Fibroblast of lung (primary cell): ENCODE measurements around the gene LPA. TPM values are rescaled to one million over a fixed set of nuclear protein-coding genes. Genes with fewer than 3 reads are reported as not detected.
"Not testable (repeated sequence)": the region's sequence is repeated elsewhere in the genome, so short reads cannot be mapped to it uniquely, and the experiment has no call there.

Source experiments
- DNase-seq, 2 donors: peaks; one replicate each; pipeline versions ENCODE4 v3.0.0 to v3.0.0-alpha.2; 2010; ENCODE audit warnings: low read depth in 2 of 2
- H2AFZ ChIP-seq: 2 replicates; pipeline ENCODE4 v1.5.1; 2012; ENCODE audit warnings: low read length, control low read depth, inconsistent platforms
- H3K27ac ChIP-seq: 2 replicates; pipeline ENCODE4 v1.5.1; 2011; ENCODE audit warnings: low read length, control low read depth; ENCODE audit not compliant: insufficient read depth
- H3K27me3 ChIP-seq: 2 replicates; pipeline ENCODE4 v1.5.1; 2011; ENCODE audit warnings: mild to moderate bottlenecking, low read length; ENCODE audit not compliant: control insufficient read depth, insufficient read depth
- H3K36me3 ChIP-seq: 2 replicates; pipeline ENCODE4 v1.5.1; 2011; ENCODE audit warnings: low read length; ENCODE audit not compliant: control insufficient read depth, insufficient read depth
- H3K4me1 ChIP-seq: 2 replicates; pipeline ENCODE4 v1.5.1; 2011; ENCODE audit warnings: low read length; ENCODE audit not compliant: control insufficient read depth, insufficient read depth; ENCODE audit errors: extremely low read depth
- H3K4me2 ChIP-seq: 2 replicates; pipeline ENCODE4 v1.5.1; 2011; ENCODE audit warnings: low read length, control low read depth; ENCODE audit not compliant: insufficient read depth; ENCODE audit errors: extremely low read depth
- H3K4me3 ChIP-seq, 4 experiments: fragments of 200-600 bp in 1 of 4; sonication (generic) in 1 of 4; replicated peaks in 1 of 4; 2 replicates each; pipeline ENCODE4 v1.5.1; 2011 to 2016; ENCODE audit warnings: low read length in 4 of 4, low read depth in 3 of 4, mild to moderate bottlenecking in 3 of 4, control low read depth in 2 of 4, inconsistent platforms in 1 of 4, mixed read lengths in 1 of 4; ENCODE audit not compliant: insufficient read depth in 1 of 4; ENCODE audit errors: control extremely low read depth in 1 of 4
- H3K79me2 ChIP-seq: 2 replicates; pipeline ENCODE4 v1.5.1; 2012; ENCODE audit warnings: mild to moderate bottlenecking, low read length, inconsistent platforms; ENCODE audit not compliant: control insufficient read depth, insufficient read depth
- H3K9ac ChIP-seq: 2 replicates; pipeline ENCODE4 v1.5.1; 2011; ENCODE audit warnings: mild to moderate bottlenecking, low read length, control low read depth; ENCODE audit not compliant: insufficient read depth
- H3K9me3 ChIP-seq: 2 replicates; pipeline ENCODE4 v1.5.1; 2012; ENCODE audit warnings: low read depth, low read length; ENCODE audit not compliant: control insufficient read depth, insufficient read depth
- H4K20me1 ChIP-seq: 2 replicates; pipeline ENCODE4 v1.5.1; 2011; ENCODE audit warnings: low read length; ENCODE audit not compliant: control insufficient read depth, insufficient read depth; ENCODE audit errors: extremely low read depth
- CTCF ChIP-seq, 2 donors: IDR thresholded peaks in 1 of 2; conservative IDR thresholded peaks in 1 of 2; 1 replicate in 1 of 2; 2 replicates in 1 of 2; pipeline ENCODE4 v1.5.1; 2011 to 2012; ENCODE audit warnings: low read length in 2 of 2, control low read depth in 1 of 2, inconsistent platforms in 1 of 2, low read depth in 1 of 2, mild to moderate bottlenecking in 1 of 2
- EZH2 ChIP-seq: IDR thresholded peaks from 2 replicates; pipeline ENCODE4 v1.5.1; 2012; ENCODE audit warnings: low read length, control low read depth, mild to moderate bottlenecking; ENCODE audit errors: missing control alignments
- polyA plus RNA-seq, 2 donors: library from polyadenylated mRNA; depleted of rRNA in 1 of 2; stranded (reverse) in 1 of 2; unstranded in 1 of 2; fragments of >200 nt; gene quantifications; 2 replicates each; pipeline ENCODE4 v1.2.1, GENCODE V29; 2011 to 2012; ENCODE audit warnings: missing spikeins in 1 of 2
- total RNA-seq: library from RNA; depleted of rRNA; stranded (reverse); fragments of >200 nt; gene quantifications from 2 replicates; pipeline ENCODE4 v1.2.1, GENCODE V29; 2014

The LPA gene
- total and polyA plus RNA-seq, 2 donors (not counting 1 experiment from before 2014, with no cell fraction given), result not detected

DNA sequence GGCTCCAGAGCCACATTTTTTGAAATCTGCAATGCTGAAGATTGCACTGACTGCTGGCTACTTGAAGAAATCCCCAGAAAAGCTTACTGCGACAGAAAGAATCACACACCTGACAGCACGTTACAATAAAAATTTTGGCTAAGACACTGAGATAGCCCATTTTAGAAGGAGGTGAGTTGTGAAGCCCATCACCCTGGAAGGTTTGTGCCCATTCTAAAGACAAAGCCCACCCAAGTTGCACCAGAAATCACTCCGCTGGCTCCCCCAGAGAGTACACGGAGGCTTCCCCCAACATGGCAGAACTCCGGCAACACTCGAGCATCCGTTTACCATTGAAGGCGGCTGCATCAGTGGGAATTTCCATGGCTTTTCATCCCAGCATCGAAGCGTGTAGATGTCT lies 29.4 kb downstream of the LPA start:
- TF ChIP-seq EZH2 (no peak), CTCF (conservative IDR thresholded peaks at IDR 0.05 in 1 of 2, IDR thresholded peaks at IDR 0.05 in 1 of 2; ENCODE audit: low read depth in 1 of 2, low read length in 2 of 2) (no peak)
- DNase-seq, result no peak
- Histone ChIP-seq H4K20me1 (no peaks in the 10 kb centered on the region), H3K9ac (no peak overlapping the region), H3K36me3 (no peaks in the 10 kb centered on the region), H3K4me3 (no peak overlapping the region), H2AFZ (no peak overlapping the region), H3K79me2 (no peaks in the 10 kb centered on the region), H3K27me3 (no peaks in the 10 kb centered on the region), H3K4me2 (no peak overlapping the region), H3K9me3 (no peaks in the 10 kb centered on the region), H3K27ac (no peak overlapping the region), H3K4me1 (no peaks in the 10 kb centered on the region)

DNA sequence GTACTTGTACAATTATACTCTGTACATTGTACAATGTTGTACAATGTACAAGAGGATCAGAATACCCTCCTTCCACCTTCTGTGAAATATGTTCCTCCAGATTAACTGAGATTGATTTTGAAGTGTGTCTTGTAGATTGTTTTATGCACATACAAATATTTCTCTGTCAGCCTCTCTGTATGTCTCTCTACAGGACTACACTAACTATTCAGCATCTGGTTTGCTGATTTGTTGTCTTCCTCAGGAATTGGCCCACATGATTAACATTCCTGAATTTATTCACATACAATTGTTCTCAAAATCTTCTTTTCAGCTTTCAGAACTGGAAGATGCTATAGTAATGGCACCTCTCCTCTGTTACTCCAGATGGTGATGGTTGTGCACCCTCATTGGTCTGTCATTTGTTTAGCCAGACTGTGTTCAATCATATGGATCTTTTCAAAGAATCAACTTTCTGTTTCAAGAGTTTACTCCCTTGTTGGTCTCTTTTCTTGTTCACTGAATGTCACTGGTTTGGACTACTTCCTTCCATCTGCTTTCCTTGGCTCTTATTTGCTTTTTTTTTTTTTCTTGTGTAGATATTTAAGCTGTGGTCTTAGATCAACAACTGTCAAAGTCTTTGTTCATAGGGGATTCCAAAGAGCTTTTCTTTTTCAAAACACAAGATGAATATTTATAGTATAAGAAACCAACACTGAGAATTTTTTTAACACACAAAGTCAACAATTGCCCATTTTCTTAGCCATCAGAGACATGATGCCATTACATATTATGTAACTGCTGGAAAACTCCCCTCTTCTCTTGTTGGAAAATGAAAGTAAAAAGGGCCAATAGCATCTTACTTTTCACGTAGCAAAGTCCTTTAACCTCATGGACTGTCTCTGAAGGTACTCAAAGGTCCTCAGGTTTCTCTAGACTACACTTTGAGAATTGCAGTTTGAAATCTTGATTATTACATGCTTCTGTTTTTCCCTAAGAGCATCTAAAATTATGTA lies 67.9 kb downstream of the LPA start:
- TF ChIP-seq CTCF (conservative IDR thresholded peaks at IDR 0.05 in 1 of 2, IDR thresholded peaks at IDR 0.05 in 1 of 2; ENCODE audit: low read depth in 1 of 2, low read length in 2 of 2) (no peak), EZH2 (no peak)
- Histone ChIP-seq H3K4me3 (no peak overlapping the region), H3K27me3 (no peaks in the 10 kb centered on the region), H3K9me3 (no peaks in the 10 kb centered on the region), H3K4me1 (no peaks in the 10 kb centered on the region), H3K36me3 (no peaks in the 10 kb centered on the region), H3K4me2 (no peak overlapping the region), H3K27ac (no peak overlapping the region), H3K9ac (no peak overlapping the region), H3K79me2 (no peaks in the 10 kb centered on the region), H2AFZ (no peak overlapping the region), H4K20me1 (no peaks in the 10 kb centered on the region)
- no peak for DNase-seq

GRCh38 chr6:160595297-160595696 lies 68.8 kb downstream of the LPA start:
- H2AFZ ChIP-seq, H3K27ac ChIP-seq, H3K9ac ChIP-seq, H3K9me3 ChIP-seq, H3K4me3 ChIP-seq, H3K36me3 ChIP-seq, H3K27me3 ChIP-seq, DNase-seq, H4K20me1 ChIP-seq, H3K4me2 ChIP-seq, H3K4me1 ChIP-seq, H3K79me2 ChIP-seq: not testable (repeated sequence)
